ENCODE data around the gene MYH6. TPM values are rescaled to one million over a fixed set of nuclear protein-coding genes. Genes with fewer than 3 reads are reported as not detected.

The MYH6 gene
- total and polyA plus RNA-seq, 10 donors: 0.35 to 0.82 (median 0.40) TPM; not detected in 6

- no peaks in the 10 kb centered on the region for H3K36me3 ChIP-seq
- no peak overlapping the region for H3K4me3 ChIP-seq
- 78 to 91% (median 86%) methylated on average over 21 to 27 of the region's 27 CpGs for WGBS, 5 donors
- TF ChIP-seq POLR2A (IDR thresholded peaks at IDR 0.05) (no peak), CTCF (IDR thresholded peaks at IDR 0.05 in 8 of 11, conservative IDR thresholded peaks at IDR 0.05 in 3 of 11) (no peak), POLR2AphosphoS5 (IDR thresholded peaks at IDR 0.05) (no peak)
- no peak for DNase-seq
- H3K27ac ChIP-seq: no peak overlapping the region
- H3K9me3 ChIP-seq: no peaks in the 10 kb centered on the region
- intact Hi-C loops (cut with DNase I; ENCODE audit: low total_unique reads): no loop called here
- peaks cover 0 to 20% (median 8%) of the 10 kb centered on the region in 7 donors for H3K27me3 ChIP-seq (replicated peaks in 1 of 7)
- H3K4me1 ChIP-seq: peaks cover 0 to 5% (median 4%) of the 10 kb centered on the region in 6 donors
Measured at GRCh38 chr14:23346693-23347405, 61.2 kb downstream of the MYH6 start.

GRCh38 chr14:23345987-23346692, 61.9 kb downstream of the MYH6 start:
- no peaks in the 10 kb centered on the region for H3K4me1 ChIP-seq
- TF ChIP-seq CTCF (IDR thresholded peaks at IDR 0.05 in 8 of 11, conservative IDR thresholded peaks at IDR 0.05 in 3 of 11) (no peak), POLR2A (IDR thresholded peaks at IDR 0.05) (no peak)
- H3K9me3 ChIP-seq: no peaks in the 10 kb centered on the region
- intact Hi-C loops (cut with DNase I; ENCODE audit: low total_unique reads): no loop called here
- H3K36me3 ChIP-seq: no peaks in the 10 kb centered on the region
- no peak for DNase-seq
- H3K4me3 ChIP-seq: no peak overlapping the region
- peaks cover 0 to 15% (median under 1%) of the 10 kb centered on the region in 7 donors for H3K27me3 ChIP-seq (replicated peaks in 1 of 7)
- WGBS, 5 donors: 67 to 89% (median 84%) methylated on average over 13 of the region's 13 CpGs
- H3K27ac ChIP-seq: no peak overlapping the region

GRCh38 chr14:23344481-23344880, 63.6 kb downstream of the MYH6 start:
- intact Hi-C loops (cut with DNase I; ENCODE audit: low total_unique reads): no loop called here
- H3K4me3 ChIP-seq: no peak overlapping the region
- no peak for DNase-seq
- H3K27me3 ChIP-seq (replicated peaks in 1 of 7): peaks cover 0 to 3% (median 0%) of the 10 kb centered on the region in 7 donors
- H3K27ac ChIP-seq: no peak overlapping the region
- no peak for TF ChIP-seq POLR2AphosphoS5 (IDR thresholded peaks at IDR 0.05)
- no peak for TF ChIP-seq POLR2A (IDR thresholded peaks at IDR 0.05)
- TF ChIP-seq CTCF (IDR thresholded peaks at IDR 0.05 in 8 of 11, conservative IDR thresholded peaks at IDR 0.05 in 3 of 11): no peak
- H3K4me1 ChIP-seq: no peaks in the 10 kb centered on the region
- WGBS, 5 donors: 49 to 76% (median 58%) methylated on average over 3 of the region's 3 CpGs
- no peaks in the 10 kb centered on the region for H3K36me3 ChIP-seq
- peaks cover 0 to 10% (median 3%) of the 10 kb centered on the region in 8 donors for H3K9me3 ChIP-seq

Data from spleen (tissue), 11 donors.